DMS79 (cell line): Measurements from ENCODE around the gene AFF3.

Source experiments
- DNase-seq: peaks from one replicate; lab custom pipeline; 2025; lab: John Stamatoyannopoulos, UW

Gene AFF3

GRCh38 chr2:99597616-99598015 lies 544.8 kb downstream of the AFF3 start:
- no peak for DNase-seq

- DNase-seq, result no peak
Observed at GRCh38 chr2:99595373-99595772, 547.0 kb downstream of the AFF3 start.

GRCh38 chr2:99593692-99594427 lies 548.5 kb downstream of the AFF3 start:
- no peak for DNase-seq

- DNase-seq, result no peak
Observed at GRCh38 chr2:99576775-99577174, 565.6 kb downstream of the AFF3 start.

GRCh38 chr2:99573634-99574251 lies 568.6 kb downstream of the AFF3 start:
- DNase-seq, result no peak

GRCh38 chr2:99572373-99573164 lies 569.8 kb downstream of the AFF3 start:
- DNase-seq, result peak; percentile 44

- DNase-seq, result peak; percentile 29
Observed at GRCh38 chr2:99571954-99572353, 570.4 kb downstream of the AFF3 start.

GRCh38 chr2:99571533-99571932 lies 570.9 kb downstream of the AFF3 start:
- peak; percentile 81 for DNase-seq

GRCh38 chr2:99571021-99571420 lies 571.4 kb downstream of the AFF3 start:
- no peak for DNase-seq

GRCh38 chr2:99569386-99569785 lies 573.0 kb downstream of the AFF3 start:
- no peak for DNase-seq

GRCh38 chr2:99565227-99565626 lies 577.2 kb downstream of the AFF3 start:
- no peak for DNase-seq

GRCh38 chr2:99562516-99562915 lies 579.9 kb downstream of the AFF3 start:
- DNase-seq, result no peak

GRCh38 chr2:99561804-99562203 lies 580.6 kb downstream of the AFF3 start:
- no peak for DNase-seq

GRCh38 chr2:99559075-99559662 lies 583.2 kb downstream of the AFF3 start:
- peak; percentile 38 for DNase-seq

GRCh38 chr2:99555404-99555803 lies 587.0 kb downstream of the AFF3 start:
- DNase-seq, result no peak

- no peak for DNase-seq
Observed at GRCh38 chr2:99554871-99555270, 587.5 kb downstream of the AFF3 start.

- DNase-seq, result no peak
Observed at GRCh38 chr2:99554238-99554637, 588.2 kb downstream of the AFF3 start.

- peak; percentile 25 for DNase-seq
Observed at GRCh38 chr2:99552529-99552928, 589.9 kb downstream of the AFF3 start.

GRCh38 chr2:99550368-99550767 lies 592.0 kb downstream of the AFF3 start:
- DNase-seq, result no peak

- no peak for DNase-seq
Observed at GRCh38 chr2:99545604-99546003, 596.8 kb downstream of the AFF3 start.

- no peak for DNase-seq
Observed at GRCh38 chr2:99545066-99545465, 597.3 kb downstream of the AFF3 start.

- no peak for DNase-seq
Observed at GRCh38 chr2:99544608-99545007, 597.8 kb downstream of the AFF3 start.

- no peak for DNase-seq
Observed at GRCh38 chr2:99543247-99543646, 599.1 kb downstream of the AFF3 start.
